T-helper 2 cell treated with Interferon-gamma antibody and Interleukin-4, amounts not matched to agents 100 ng/mL and 5 ng/mL, for 36 hours (primary cell): ENCODE results near the gene NATD1. TPM values are rescaled to one million over a fixed set of nuclear protein-coding genes. Genes with fewer than 3 reads are reported as not detected.

Experiments
- intact Hi-C: fragments of 100-400 bp; cut with micrococcal nuclease; formaldehyde crosslinking; loops from one replicate; pipeline ENCODE4 v1.15.1; 2023
- total RNA-seq: library from RNA; stranded (reverse); gene quantifications from 2 replicates; pipeline ENCODE4 v1.2.3, GENCODE V29; 2022

NATD1 gene
- total RNA-seq, 1 donor from 2014 or later = 1.0 TPM

- intact Hi-C loops = loop anchor here (10.0 kb wide), 1 partner anchor 1315 kb away; the partner anchor contains the start of gene AKAP10
Measured at GRCh38 chr17:21289902-21290571, 36.8 kb upstream of the NATD1 start.

GRCh38 chr17:21289175-21289901 is 36.1 kb upstream of the NATD1 start:
- intact Hi-C loops = loop anchor here (10.0 kb wide), 1 partner anchor 1315 kb away; the partner anchor contains the start of gene AKAP10

- intact Hi-C loops = loop anchor here (10.0 kb wide), 1 partner anchor 1314 kb away; the partner anchor contains the start of gene AKAP10
Measured at GRCh38 chr17:21288571-21289017, 35.4 kb upstream of the NATD1 start.

GRCh38 chr17:21287703-21288449 is 34.7 kb upstream of the NATD1 start:
- intact Hi-C loops = loop anchor here (10.0 kb wide), 1 partner anchor 1313 kb away; the partner anchor contains the start of gene AKAP10

GRCh38 chr17:21286909-21287702 is 33.9 kb upstream of the NATD1 start:
- intact Hi-C loops = loop anchor here (10.0 kb wide), 1 partner anchor 1312 kb away; the partner anchor contains the start of gene AKAP10

- intact Hi-C loops = loop anchor here (10.0 kb wide), 1 partner anchor 1311 kb away; the partner anchor contains the start of gene AKAP10
Measured at GRCh38 chr17:21286066-21286770, 33.0 kb upstream of the NATD1 start.

- intact Hi-C loops = loop anchor here (2.0 to 10.0 kb wide), 2 partner anchors 37 to 1311 kb away; partner anchors contain the start of gene AKAP10
Measured at GRCh38 chr17:21285164-21286065, 32.2 kb upstream of the NATD1 start.

GRCh38 chr17:21284319-21285163 is 31.3 kb upstream of the NATD1 start, which contains the start of gene MAP2K3:
TSS of gene MAP2K3 (plus strand) at chr17:21284711. CDS start at chr17:21284921, 210 bp downstream.
- intact Hi-C loops = loop anchor here (1.0 to 10.0 kb wide), 9 partner anchors 8 to 1310 kb away; partner anchors contain the start of genes AKAP10, DHRS7B, NATD1 and TMEM11

- intact Hi-C loops = loop anchor here (1.0 to 10.0 kb wide), 9 partner anchors 7 to 1309 kb away; partner anchors contain the start of genes AKAP10, DHRS7B, NATD1 and TMEM11
Measured at GRCh38 chr17:21283482-21284318, 30.5 kb upstream of the NATD1 start.

GRCh38 chr17:21282850-21283249 is 29.6 kb upstream of the NATD1 start:
- intact Hi-C loops = loop anchor here (5.0 to 10.0 kb wide), 2 partner anchors 269 to 1308 kb away; partner anchors contain the start of gene AKAP10

GRCh38 chr17:21282231-21282630 is 29.0 kb upstream of the NATD1 start:
- intact Hi-C loops = loop anchor here (5.0 to 10.0 kb wide), 2 partner anchors 270 to 1307 kb away; partner anchors contain the start of gene AKAP10

- intact Hi-C loops = loop anchor here (1.0 to 10.0 kb wide), 4 partner anchors 177 to 1305 kb away; partner anchors contain the start of gene AKAP10
Measured at GRCh38 chr17:21280081-21280518, 26.9 kb upstream of the NATD1 start.

- intact Hi-C loops = no loop called here
Measured at GRCh38 chr17:21279582-21279981, 26.4 kb upstream of the NATD1 start.

- intact Hi-C loops = no loop called here
Measured at GRCh38 chr17:21279198-21279535, 26.0 kb upstream of the NATD1 start.

- intact Hi-C loops = no loop called here
Measured at GRCh38 chr17:21278450-21279197, 25.4 kb upstream of the NATD1 start.

GRCh38 chr17:21277332-21277731 is 24.1 kb upstream of the NATD1 start:
- intact Hi-C loops = no loop called here
